ENCODE measurements around the gene TUBA1B.

Gene TUBA1B

DNA sequence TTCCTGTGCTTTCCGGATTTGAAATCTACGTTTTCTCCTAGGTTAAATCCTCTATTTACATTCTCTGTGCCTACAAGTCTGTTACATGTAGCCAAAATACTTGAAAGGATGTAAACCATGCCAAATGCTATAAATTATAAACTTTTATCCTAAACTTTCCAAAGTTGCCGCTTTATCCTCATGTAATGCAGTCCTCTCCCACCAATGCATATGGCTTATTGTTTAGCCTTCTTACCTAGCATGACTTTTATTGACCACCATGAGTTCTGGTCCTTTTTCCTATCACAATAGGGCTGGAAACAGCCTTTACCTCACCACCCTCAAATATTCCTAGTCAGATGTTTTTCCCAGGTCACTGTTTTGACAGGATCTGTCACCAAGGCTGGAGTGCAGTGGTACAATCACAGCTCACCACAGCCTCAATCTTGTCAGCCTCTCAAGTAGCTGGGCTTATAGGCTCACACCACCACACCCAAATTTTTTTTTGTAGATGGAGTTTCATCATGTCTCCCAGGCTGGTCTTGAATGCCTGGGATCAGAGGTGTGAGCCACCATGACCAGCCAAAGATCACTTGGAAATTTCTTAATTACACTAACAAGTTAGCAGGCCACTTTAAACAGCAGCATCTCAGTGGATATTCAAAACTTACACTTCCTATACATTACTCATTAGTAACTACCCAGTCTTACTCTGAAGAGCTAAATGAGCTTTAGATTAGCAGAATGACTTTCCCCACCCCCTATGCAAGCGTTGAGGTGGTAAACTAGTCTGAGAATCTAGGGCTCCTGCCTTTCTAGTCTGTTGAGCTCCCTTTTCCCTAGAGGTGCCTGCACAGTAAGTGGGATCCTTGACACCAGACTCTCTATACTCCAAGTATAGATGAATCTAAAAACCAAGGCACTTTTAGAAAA is 4.1 kb downstream of the TUBA1B start:
- peak; percentile 21 for DNase-seq (ENCODE audit: low spot score)

DNA sequence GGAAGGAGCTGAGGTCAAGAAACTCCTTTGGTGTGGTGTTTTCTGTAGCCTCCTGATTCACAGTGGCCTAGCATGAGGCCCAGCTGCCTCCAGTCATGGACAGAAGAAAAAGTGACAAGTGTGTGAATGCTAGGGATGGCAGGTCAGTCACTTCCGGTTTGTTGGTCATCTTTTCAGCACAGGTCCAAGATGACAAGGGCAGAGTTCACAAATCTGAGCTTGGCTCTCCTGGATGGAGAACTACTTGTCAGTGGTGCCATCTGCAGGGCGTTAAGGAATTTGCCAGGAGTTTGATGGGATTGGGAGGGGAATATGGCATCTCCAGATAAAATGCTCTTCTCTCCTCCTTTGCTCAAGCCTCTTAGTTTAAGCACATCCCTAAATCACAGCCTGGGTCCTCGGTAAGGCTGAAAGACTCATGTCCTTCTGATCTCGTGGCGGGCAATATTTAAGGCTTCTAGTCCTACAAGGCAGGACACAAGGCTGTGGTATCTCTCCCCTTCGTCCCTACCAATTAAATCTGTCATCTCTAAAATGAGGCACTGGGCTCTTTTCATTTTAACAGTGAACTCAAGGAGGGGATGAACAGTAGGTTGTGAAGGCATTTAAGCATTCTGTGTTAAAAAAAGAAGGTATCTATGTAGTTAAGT is 10.0 kb downstream of the TUBA1B start:
- DNase-seq (ENCODE audit: low spot score): peak; percentile 84

DNA sequence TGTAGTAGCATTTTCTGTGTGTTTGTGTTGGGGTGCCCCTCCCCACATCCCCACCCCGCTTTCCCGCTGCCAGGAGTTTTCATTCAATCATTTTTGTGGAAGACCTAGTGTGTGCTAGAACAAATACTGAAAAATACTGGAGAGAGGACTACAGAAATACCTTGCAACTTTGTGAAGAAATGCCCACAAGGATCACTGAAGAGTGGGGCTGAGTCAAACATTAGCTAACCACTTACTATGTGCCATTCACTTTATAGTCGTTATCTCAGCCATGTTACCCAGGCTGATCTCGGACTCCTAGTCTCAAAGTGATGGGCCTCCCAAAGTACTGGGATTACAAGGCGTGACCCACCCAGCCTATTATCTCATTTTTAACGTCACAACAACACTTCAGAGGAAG is 20.0 kb downstream of the TUBA1B start:
- peak; percentile 33 for DNase-seq (ENCODE audit: low spot score)

DNA sequence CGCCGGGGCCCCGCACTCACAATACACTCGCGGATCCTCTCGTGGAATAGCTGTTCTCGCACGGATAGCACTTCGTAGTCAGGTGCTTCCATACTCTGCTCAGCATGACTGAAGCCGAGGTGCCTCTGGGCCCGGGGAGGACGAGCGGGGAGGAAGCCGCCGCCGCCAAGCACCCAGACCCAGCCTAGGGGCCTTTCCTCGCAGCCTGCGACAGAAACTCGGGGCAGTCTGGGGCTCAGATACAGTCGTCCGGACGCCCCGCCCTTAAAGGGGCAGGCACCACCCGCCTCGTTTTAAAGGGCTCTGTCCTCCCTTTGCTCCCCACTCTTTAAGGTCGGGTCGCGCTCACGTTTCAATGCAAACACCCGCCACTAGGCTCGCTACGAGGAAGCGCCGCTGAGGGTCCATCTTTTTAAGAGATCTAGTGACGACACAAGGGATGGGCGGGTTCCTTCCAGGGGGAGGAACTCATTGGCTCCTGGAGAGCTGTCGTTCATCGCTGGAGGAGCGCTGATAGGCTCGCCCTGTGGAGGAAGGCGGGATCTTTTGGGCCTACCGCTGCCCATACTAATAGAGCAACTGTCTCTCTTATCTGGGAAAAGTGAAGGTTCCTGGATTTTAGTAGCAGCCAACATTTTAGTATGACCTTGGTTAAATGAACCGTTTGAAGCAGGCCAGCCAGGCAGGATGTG is 20.6 kb downstream of the TUBA1B start, which contains the start of gene LMBR1L:
Gene LMBR1L (minus strand): TSS at position 384 of the 692 bp plus-strand sequence. CDS start 292 bp downstream, at position 92.
- DNase-seq (ENCODE audit: low spot score): peak; percentile 98

DNA sequence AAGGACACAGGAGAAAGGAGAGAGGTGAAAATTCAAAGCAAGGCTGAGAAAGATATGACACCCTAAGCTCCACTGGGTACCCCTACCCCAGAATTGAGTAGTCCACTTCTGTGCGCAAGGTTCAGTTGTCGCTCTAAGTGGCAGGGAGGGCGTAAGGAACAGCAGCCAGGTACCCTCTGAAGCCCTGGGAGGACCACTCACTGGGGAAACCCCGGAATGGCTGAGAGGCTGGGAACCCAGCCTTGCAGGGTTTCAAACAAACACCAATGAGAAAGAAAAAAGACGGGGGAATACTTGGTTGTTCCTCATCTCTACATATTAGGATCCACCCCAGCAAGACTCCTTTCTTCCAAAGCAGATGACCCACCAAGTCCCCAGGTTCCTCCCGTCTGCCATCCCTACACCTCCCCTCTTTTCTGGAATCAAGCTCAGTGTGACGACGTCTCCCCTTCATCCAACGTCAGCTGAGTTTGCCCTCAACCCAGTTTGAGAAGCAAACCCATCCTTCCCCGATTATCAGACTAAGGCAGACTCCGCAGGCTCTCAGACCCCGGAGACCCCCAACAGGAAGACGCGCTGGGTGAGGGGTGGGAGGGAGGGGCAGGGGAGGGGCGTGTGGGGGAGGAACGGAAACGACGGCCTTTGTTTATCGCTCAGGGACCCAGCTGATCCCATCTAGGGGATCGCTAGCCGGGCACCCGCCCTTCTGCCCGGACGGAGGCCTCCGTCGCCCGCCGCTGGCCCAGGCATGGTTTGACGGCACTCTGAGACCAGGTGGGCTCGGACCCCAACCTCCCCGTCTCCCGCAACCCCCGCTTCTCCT is 21.3 kb downstream of the TUBA1B start:
- DNase-seq (ENCODE audit: low spot score): no peak

DNA sequence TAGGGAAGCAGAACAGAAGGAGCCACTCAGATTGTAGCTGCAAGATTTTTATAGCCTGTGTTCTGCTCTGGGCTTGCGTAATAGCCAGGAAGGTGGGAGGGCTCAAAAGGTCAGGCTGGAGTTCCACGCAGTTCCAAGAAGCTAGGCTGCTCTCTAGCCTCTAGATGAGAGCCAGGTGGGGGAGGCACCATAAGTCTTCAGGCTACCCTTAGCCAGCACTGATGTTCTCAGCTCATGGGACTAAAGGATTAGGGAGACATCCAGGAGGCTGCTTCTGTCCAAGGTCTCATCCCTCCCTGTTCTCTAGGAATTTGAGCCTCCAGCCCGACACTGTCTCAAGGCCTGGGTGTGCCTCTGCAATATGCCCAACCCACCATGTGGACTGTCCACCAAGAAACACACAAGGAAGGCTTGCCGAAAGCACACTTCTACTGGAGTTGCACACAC is 22.2 kb downstream of the TUBA1B start:
- DNase-seq (ENCODE audit: low spot score): peak; percentile 20

DNA sequence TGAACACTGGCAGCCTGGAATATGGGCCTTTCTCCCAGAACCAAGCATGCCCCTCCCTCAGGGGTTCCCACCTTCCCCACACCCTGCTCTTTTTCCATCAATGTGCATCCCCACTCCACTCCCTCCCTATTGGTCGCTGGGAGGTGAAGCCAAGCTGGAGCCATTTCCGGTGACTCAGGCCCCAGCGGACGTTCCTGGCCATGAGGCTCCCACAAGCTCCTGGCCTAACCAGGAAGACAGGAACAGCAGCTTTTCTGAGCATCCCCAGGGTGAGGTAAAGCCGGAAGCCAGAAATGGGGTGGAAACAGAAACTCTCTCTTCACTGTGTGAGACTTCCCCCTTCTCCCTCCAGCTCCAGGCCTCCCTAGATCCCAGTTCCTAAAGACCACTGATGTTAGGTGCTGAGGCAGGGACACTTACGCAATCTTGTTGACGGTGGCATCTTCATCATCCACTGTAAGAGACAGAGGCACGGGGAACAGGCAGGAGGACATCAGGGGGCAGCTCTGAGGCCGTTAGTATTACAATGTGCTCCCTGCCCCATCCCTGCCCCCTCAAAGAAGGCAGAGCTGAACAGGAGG is 25.6 kb downstream of the TUBA1B start:
- no peak for DNase-seq (ENCODE audit: low spot score)

DNA sequence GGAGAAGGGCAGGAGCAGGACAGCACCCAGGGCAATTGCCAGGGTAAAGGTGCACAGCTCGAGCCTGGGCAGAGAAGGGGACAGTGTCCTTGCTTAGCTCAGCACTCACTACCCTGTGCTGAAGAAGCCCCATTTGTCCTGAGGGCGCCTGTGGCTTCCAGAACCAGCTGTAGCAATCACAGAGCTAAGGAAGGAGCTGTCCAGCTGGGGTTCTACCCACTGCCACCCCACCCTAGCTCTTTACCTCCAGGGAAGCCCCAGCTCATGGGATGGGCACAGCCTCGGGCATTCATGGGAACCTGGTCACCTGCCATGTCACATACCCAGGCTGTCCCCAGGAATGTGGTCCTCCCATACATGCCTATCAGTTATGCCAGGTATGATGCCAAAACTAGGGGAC is 26.4 kb downstream of the TUBA1B start:
- DNase-seq (ENCODE audit: low spot score): no peak

DNA sequence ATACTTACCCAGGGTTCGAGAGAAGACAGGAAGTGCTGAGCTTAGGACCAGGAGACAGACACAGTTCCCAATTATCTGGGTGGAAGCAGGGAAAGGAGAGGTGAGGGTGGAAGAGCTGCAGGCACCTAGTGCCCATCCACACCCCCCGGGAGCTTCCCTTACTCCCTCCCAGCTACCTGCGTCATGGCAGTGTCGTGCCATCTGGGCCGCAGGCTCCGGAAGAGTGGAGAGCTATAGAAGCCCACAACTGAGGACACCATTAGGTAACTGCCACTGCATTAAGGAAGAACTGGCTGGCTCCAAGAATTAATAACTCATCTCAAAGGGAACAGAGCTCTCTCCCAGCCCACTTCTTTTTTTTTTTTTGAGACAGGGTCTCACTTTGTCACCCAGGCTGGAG is 30.8 kb downstream of the TUBA1B start:
- no peak for DNase-seq (ENCODE audit: low spot score)

DNA sequence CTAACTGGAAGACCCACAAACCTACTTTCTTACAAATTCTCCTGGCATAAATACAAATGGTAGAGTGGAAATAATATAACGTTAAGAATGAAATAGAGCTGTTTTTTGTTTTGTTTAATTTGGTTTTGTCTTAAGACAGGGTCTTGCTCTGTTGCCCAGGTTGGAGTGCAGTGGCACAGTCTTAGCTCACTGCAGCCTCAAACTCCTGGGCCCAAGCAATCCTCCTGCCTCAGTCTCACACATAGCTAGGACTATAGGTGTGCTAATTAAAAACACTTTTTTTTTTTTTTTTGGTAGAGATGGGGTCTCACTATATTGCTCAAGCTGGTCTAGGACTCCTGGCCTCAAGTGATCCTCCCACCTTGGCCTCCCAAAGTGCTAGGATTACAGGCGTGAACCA is 32.5 kb downstream of the TUBA1B start:
- no peak for DNase-seq (ENCODE audit: low spot score)

DNA sequence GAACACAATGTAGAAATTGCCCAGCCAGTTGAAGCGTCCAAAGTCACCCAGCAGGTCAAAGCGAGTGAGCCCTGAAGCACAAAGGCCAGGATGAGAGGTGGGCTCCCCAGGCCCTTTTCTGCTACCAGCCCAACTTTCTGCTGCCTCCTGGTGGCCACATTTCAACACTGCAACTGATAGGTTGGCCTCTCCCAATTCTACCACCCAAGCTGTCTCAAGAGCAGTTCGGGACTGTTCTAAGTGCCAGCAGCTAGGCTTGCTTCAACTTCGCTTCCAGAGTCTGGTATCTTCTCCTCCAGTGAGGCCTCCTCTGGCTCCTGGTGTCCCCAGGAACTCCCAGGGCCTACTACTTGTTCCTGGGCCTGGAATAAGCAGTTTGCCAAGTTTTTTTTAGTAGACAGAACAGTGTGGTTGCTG is 33.2 kb downstream of the TUBA1B start:
- DNase-seq (ENCODE audit: low spot score): peak; percentile 41

DNA sequence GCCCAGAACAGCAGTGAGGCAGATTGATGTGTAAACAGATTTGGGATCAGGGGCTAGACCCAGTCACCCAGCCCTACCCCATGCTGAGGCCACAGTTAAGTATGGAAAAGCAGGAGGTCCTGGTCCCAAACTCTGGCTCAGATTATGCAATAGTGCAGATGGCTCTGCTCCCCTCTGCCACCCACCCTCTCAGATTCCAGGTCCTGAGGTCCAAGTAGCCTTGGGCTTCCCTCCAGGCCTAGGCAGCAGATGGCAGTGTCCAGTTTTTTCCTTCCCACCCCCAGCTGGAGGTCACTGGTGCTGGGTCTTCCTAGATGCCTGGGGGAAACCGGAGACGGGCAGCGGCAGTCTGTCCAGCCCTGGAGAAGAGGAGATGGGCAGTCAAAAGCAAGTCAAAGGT is 33.8 kb downstream of the TUBA1B start:
- DNase-seq (ENCODE audit: low spot score): no peak

DNA sequence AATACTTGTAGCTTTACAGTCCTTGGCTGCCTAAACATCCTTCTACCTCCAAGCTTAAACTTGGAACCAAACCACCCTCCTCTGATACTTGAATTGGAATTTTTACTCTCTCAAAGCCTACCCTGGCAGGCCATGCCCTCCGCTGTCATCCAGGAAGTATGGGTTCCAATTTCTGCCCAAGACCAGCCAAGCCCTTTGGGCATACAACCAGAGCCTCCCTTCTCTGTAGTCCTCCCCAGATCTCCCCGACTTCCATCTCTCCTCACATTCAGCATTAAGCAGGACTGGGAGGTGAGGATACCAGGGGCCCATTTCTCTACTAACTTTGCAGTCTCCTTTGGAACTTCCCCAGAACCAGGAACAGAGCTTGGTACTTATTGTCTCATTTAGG is 36.2 kb downstream of the TUBA1B start:
- no peak for DNase-seq (ENCODE audit: low spot score)

DNA sequence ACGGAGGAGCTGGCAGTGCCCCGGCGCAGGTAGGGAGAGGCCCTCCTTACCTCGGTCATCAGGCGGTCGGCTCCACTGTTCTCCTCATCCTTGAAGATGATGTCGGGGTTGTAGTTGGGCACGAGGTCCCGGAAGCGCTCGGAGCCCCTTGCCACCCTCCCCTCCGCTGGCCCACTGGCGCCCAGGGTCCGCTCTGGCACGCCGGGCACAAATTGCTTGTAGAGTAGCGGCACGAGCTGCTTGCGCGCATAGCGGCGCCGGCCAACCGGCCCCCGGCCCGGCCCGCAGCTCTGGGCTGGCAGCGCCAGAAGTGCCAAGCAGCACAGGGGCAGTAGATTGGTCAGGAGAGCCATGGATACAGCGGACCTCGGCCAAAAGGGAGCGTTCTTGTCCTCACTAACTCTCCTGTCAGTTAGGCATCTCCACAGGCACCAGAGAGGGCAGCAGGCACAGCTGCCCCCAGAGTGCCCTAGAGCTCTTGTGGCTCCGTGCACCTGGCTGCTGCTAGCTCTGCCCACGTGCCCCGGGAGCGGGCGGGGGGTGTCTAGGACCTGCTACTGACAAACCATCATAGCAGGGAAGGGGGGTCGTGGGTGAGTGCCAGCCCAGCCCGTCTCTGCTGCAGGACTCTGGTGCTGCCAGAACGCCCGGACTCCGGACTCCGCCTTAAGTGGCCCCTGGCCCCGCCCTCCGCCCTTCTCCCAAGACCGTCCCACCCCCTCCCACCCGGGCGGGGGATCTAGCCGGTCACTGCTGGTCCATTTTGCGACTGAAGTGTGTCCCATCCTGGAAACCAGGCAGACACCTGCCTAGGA is 36.8 kb downstream of the TUBA1B start, which contains the start of gene DHH:
Gene DHH (minus strand): TSS at position 642 of the 815 bp plus-strand sequence. CDS start 289 bp downstream, at position 353.
- DNase-seq (ENCODE audit: low spot score): no peak

DNA sequence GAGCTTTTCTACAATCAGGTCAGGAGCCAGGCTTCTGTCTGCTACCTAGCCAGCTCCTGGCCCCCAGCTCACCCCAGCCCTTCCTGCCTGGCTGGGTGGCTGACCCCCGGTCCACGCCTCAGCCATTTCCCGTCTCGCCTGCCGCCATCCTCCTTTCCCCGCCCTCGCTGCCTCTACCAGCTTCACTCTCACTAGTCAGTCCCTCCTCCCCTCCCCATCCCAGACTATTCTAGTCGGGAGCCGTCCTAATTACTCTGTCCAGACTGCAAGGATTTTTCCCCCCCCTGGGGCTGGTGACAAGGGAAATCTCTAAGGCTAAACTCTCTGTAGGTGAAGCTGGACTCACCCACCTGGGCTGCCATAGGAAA is 37.4 kb downstream of the TUBA1B start:
- no peak for DNase-seq (ENCODE audit: low spot score)

DNA sequence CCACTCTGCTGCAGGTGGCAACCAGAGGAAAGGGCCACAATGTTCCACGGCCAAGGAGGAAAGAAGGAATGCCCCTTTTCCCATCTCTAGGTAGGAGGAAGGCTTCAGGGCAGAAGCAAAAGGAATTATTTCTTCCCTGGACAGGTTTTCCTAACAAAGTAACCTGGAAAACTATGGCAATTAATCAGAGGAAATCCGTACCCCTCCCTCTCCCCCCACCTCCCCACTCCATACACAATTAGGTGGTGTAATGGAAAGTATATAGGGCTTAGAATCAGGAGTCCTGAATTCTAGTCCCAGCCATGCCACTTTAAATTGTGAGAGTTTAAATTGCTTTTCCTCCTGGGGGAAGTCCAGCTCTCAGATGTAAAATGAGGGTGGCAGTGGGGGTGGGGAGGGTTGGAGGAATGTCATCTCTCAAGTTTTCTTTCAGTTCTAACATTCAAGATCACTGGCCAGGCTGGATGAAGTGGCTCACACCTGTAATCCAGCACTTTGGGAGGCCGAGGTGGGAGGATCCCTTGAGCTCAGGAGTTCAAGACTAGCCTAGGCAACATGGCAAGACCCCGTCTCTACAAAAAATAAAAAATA is 38.3 kb downstream of the TUBA1B start:
- DNase-seq (ENCODE audit: low spot score): no peak

DNA sequence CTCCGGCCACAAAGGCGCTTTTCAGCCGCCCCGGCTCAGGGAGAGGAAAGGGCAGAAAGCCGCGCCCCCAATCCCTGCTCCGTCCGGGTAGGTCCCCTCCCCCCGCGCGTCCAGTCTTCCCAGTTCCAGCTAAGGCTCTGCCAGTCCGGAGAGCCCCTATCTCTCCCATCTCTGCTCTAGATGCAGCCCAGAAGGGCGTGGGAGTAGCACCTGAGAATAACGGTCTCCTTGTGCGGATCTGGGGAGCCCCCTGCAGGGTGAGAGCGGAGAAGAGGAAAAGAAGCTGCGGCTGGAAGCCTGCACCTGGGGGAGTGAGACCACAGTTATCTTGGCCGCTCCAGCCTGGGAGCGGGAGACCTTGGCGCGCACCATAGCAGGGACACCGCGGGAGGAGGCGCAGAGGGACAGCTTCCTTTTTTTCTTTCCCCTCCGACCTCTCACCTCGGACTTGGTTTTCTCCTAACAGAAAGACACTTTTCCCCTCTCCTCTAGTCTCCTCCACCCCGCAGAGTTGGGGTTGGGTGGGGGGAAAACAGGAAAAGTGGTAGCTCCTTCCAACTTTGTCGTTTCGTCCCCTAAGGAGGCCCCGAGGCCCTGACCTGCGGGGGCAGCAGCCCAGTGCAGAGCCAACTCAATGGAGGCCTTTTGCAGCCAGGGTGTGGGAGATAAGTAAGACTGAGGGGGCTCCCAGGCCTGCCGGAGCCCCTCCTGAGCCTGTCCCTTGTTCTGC is 38.9 kb downstream of the TUBA1B start:
- peak; percentile 53 for DNase-seq (ENCODE audit: low spot score)

DNA sequence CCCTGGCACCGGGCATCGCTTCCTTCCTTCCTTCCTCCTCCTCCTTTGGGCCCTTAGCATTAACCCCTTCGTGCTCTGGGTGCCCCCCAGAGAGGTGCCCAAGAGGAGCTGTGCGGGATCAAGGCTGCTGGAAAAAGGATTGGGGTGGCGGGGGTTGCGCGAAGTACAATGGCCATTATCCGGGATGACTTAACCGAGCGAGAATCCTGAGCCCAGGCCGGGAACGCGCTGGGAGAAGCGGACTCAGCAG is 39.4 kb downstream of the TUBA1B start:
- no peak for DNase-seq (ENCODE audit: low spot score)

DNA sequence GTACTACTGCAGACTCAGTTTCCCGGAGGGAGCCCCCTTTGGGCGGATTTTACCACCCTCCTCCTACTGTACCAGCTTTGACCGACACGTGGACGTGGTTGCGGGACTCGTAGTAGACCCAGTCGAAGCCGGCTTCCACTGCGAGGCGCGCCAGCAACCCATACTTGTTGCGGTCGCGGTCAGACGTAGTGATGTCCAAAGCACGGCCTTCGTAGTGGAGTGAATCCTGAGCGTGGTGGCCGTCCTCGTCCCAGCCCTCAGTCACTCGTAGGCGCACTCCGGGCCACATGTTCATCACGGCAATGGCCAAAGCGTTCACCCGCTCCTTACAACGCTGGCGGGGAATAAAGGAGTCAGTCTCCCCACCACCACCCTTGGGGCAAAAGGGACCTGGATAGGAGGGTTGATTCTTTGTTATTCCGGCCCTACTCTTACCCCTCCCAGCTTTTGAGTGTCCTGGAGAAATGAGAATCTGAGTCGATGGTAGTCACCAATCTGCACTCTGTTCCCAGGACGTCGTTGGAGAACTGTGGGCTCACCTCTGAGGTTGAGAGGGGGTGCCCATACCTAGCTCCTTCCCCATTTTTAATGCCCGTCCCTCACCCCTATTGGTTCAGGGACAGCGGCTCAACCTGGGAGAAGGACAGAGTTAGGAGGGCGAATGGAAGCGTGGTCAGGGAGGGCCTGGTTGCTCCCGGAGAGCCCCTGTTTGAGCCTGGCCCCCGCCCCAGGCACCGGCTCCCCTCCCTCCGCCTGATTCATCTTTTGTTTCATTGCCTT is 39.9 kb downstream of the TUBA1B start:
- no peak for DNase-seq (ENCODE audit: low spot score)
